HUES64 (cell line): ENCODE results near the gene PRR30.

Experiments used
- H3K27ac ChIP-seq: 2 replicates; pipeline ENCODE4 v1.7.0; 2013; ENCODE audit warnings: low read depth, low read length, inconsistent platforms
- H3K27me3 ChIP-seq: 2 replicates; pipeline ENCODE4 v1.6.1; 2013; ENCODE audit warnings: mild to moderate bottlenecking, low read length; ENCODE audit not compliant: insufficient read depth
- H3K36me3 ChIP-seq: 2 replicates; pipeline ENCODE4 v1.6.1; 2013; ENCODE audit warnings: mild to moderate bottlenecking, low read length; ENCODE audit not compliant: insufficient read depth
- H3K4me1 ChIP-seq: 2 replicates; pipeline ENCODE4 v1.6.1; 2013; ENCODE audit warnings: mild to moderate bottlenecking, low read length, moderate library complexity; ENCODE audit not compliant: insufficient read depth
- H3K4me3 ChIP-seq: 2 replicates; pipeline ENCODE4 v1.5.1; 2013; ENCODE audit warnings: mild to moderate bottlenecking, low read length, moderate library complexity
- H3K9ac ChIP-seq: 2 replicates; pipeline ENCODE4 v1.6.1; 2013; ENCODE audit warnings: mild to moderate bottlenecking, low read depth, low read length
- H3K9me3 ChIP-seq: 2 replicates; pipeline ENCODE4 v1.6.1; 2013; ENCODE audit warnings: low read depth, low read length; ENCODE audit not compliant: insufficient read depth
- WGBS: fragments of 150-250, 120-280 bp; methylation state at CpG from one replicate; pipeline ENCODE4 v1.1.7; 2013; ENCODE audit warnings: missing lambda C conversion rate; 5-methylcytosine and 5-hydroxymethylcytosine counted together

Gene PRR30

DNA sequence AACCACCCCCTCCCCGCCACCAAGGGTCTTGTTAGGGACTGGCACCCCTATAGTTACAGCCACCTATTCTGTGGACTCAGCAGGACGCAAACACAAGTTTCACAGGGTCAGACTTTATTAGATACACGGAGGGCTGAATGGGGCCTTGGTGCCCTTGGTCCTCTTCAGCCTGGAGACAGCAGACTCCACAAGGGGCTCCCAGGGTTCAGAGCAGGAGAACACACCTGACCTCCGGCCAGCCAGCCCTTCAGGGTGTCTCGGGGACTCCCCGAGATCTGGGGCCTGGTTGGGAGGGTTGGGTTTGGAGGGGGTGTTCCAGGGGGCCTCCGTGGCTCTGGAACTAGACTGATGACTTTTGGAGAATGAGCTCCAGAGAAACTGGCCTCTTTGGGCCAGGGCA lies 2.5 kb downstream of the PRR30 start:
- Histone ChIP-seq H3K27me3 (no peaks in the 10 kb centered on the region), H3K4me1 (peaks cover 5% of the 10 kb centered on the region; the same call in 1 of the 2 replicates), H3K9me3 (no peaks in the 10 kb centered on the region), H3K27ac (no peak overlapping the region), H3K36me3 (peaks cover 14% of the 10 kb centered on the region), H3K4me3 (no peak overlapping the region), H3K9ac (no peak overlapping the region)
- WGBS = 94% methylated on average over 7 of the region's 7 CpGs

DNA sequence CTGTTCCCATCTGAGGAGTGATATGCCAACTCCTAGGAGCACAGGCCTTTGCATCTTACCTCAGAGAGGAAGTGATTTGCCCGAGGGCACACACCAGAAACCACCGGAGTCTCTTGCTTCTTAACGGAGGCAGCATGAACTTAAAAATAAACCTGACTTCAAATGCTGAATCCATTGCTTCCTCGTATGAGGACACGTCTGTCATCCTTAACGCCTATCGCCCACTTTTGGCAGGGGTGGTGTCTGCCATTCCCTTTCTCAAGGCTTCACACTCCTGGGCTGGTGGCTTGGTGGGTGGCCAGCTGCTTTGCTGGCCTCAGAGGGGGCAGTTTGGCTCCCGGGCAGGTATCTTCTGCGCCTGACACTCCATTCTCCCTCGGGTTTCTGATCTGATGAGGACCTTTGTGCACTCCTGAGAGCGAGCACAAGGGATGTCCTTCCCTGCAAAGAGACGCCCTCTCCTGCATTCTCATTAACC lies 3.7 kb downstream of the PRR30 start:
- Histone ChIP-seq H3K4me1 (peaks cover 5% of the 10 kb centered on the region; the same call in 1 of the 2 replicates), H3K27me3 (no peaks in the 10 kb centered on the region), H3K9ac (no peak overlapping the region), H3K27ac (no peak overlapping the region), H3K4me3 (no peak overlapping the region), H3K9me3 (no peaks in the 10 kb centered on the region), H3K36me3 (peaks cover 26% of the 10 kb centered on the region)
- WGBS = 94% methylated on average over 12 of the region's 12 CpGs

DNA sequence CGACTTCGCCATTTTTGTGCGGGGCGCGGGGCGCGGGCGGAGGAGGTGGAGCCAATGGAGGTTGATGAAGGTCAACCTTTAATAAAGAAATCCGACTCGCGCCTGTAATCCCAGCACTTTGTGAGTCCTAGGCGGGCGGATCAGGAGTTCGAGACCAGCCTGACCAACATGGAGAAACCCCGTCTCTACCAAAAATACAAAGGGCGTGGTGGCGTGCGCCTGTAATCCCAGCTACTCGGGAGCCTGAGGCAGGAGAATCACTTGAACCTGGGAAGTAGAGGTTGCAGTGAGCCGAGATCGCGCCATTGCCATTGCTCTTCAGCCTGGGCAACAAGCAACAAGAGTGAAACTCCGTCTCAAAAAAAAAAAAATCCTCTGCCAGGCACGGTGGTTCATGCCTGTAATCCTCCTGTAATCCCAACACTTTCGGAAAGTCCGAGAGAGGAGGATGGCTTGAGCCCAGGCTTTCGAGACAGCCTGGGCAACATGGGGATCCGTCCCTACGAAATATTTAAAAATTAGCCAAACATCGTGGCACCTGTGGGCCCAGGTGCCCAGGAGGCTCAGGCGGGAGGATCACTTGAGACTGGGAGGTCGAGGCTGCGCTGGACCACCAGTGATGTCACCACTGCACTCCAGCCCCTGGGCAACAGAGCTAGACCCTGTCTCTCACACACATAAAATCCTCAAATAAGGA lies 4.3 kb downstream of the PRR30 start:
- no peaks in the 10 kb centered on the region for H3K27me3 ChIP-seq
- H3K4me1 ChIP-seq = peaks cover 5% of the 10 kb centered on the region; the same call in 1 of the 2 replicates
- peaks cover 32% of the 10 kb centered on the region for H3K36me3 ChIP-seq
- H3K4me3 ChIP-seq = peak overlapping the region; percentile 82
- H3K9me3 ChIP-seq = no peaks in the 10 kb centered on the region
- H3K27ac ChIP-seq = no peak overlapping the region
- WGBS = 54% methylated on average over 33 of the region's 33 CpGs
- H3K9ac ChIP-seq = no peak overlapping the region

- Histone ChIP-seq H3K27me3 (no peaks in the 10 kb centered on the region), H3K4me1 (peaks cover 5% of the 10 kb centered on the region; the same call in 1 of the 2 replicates), H3K9ac (peak within 1 kb of the TSS; percentile 82), H3K9me3 (no peaks in the 10 kb centered on the region), H3K36me3 (peaks cover 32% of the 10 kb centered on the region), H3K27ac (peak within 1 kb of the TSS; percentile 66; the same call in 1 of the 2 replicates), H3K4me3 (peak within 1 kb of the TSS; percentile 82)
- WGBS = under 1% methylated on average over 86 of the region's 86 CpGs
Observed at GRCh38 chr2:27133905-27134780, 5.1 kb downstream of the PRR30 start, which contains the start of gene PREB. TSS of gene PREB (minus strand) at chr2:27134636. CDS start at chr2:27134421, 215 bp downstream.

DNA sequence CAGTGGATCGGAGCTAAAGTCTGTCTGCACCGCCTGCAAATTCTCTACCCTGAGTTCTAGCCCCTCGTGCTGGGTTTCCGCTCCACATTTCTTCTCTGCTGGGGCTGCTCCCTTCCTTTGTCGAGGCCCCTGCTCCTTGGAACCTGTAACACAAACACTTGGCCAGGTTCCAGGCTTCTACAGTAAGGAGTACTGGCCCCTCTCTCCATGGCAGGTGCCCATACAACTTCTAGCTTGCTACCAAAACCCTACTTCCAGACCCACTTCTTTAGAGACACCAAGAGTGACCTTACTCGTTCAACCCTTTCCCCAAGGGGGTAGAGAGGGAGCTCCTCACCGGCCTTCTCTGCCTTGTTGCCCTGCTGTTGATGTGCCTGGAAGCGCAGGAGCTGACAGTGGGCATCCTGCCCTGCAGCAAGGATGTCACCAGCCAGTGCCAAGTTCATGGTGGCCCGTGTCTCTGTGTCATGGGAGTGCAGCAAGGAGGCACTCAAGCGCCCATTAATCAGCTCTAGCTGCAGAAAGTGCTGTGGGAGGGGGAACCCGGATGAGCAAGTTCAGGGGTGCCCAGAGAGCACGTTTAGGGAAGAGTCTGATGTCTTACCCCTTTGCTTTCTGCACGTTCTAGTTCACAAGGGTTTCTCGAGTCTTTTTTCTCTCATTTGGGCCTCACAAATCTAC lies 5.9 kb downstream of the PRR30 start:
- H3K27ac ChIP-seq = no peak overlapping the region
- H3K27me3 ChIP-seq = no peaks in the 10 kb centered on the region
- no peaks in the 10 kb centered on the region for H3K9me3 ChIP-seq
- WGBS = 57% methylated on average over 14 of the region's 14 CpGs
- peak overlapping the region; percentile 82 for H3K4me3 ChIP-seq
- peaks cover 32% of the 10 kb centered on the region for H3K36me3 ChIP-seq
- H3K4me1 ChIP-seq = peaks cover 5% of the 10 kb centered on the region; the same call in 1 of the 2 replicates
- H3K9ac ChIP-seq = peak overlapping the region; percentile 82; the same call in 1 of the 2 replicates

GRCh38 chr2:27131429-27131828 lies 7.8 kb downstream of the PRR30 start:
- Histone ChIP-seq H3K9me3 (no peaks in the 10 kb centered on the region), H3K4me1 (peaks cover 5% of the 10 kb centered on the region; the same call in 1 of the 2 replicates), H3K4me3 (no peak overlapping the region), H3K36me3 (peaks cover 32% of the 10 kb centered on the region), H3K27ac (no peak overlapping the region), H3K9ac (no peak overlapping the region), H3K27me3 (no peaks in the 10 kb centered on the region)
- 93% methylated on average over 11 of the region's 11 CpGs for WGBS

DNA sequence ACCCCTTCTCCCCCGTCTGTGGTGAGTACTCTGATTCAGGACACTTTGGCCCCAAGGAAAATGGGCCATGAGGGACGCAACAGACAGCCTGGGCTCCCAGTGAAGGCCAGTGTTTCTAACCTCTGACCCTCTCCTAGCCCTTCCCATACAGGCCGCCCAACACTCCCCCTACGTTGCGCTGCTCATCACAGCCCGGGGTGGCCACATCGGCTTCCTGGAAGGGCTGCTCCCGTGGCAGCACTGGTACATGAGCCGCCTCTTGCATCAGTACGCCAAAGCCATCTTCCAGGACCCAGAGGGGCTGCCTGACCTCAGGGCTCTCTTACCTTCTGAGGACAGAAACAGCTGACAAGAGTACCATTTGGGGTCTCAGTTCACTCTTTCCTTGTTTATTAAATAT lies 8.8 kb downstream of the PRR30 start:
- H3K4me3 ChIP-seq = no peak overlapping the region
- 94% methylated on average over 10 of the region's 10 CpGs for WGBS
- H3K9ac ChIP-seq = no peak overlapping the region
- no peak overlapping the region for H3K27ac ChIP-seq
- H3K27me3 ChIP-seq = no peaks in the 10 kb centered on the region
- no peaks in the 10 kb centered on the region for H3K9me3 ChIP-seq
- H3K36me3 ChIP-seq = peaks cover 32% of the 10 kb centered on the region
- H3K4me1 ChIP-seq = peaks cover 5% of the 10 kb centered on the region; the same call in 1 of the 2 replicates

DNA sequence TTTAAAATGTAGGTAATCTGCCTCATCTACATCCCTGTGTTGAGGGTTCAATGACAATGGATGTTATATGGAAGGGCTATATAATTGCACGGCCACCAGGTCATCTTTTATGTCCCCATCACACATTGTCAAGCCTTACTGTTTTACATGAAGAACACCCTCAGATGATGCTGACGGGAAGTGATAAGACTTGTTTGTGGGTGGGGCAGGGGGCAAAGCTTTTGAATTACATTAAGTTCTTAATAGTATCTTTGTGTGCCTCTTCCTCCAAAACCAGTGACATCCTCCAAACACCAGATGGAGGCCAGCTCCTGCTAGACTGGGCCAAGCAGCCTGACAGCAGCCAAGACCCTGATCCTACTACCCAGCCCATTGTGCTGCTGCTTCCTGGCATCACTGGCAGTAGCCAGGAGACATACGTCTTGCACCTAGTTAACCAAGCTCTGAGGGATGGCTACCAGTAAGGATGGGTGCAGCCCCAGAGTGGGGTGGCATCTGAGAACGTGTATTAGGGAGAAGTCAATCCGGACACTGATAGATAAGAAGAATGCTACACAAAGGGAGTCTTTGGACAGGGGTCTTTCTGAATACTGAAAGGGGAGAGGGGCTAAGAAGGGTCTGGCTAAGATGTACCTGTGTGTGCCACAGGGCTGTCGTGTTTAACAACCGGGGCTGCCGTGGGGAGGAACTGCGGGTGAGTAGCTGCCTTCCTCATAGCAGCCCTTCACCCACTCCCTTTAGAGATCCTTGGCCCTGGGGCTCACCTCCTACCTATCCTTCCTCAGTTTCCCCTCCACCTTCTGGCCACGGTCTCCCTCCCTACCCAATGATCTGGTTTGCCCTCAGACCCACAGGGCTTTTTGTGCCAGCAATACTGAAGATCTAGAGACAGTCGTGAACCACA lies 10.3 kb downstream of the PRR30 start:
- peaks cover 7% of the 10 kb centered on the region for H3K27me3 ChIP-seq
- H3K4me1 ChIP-seq = peaks cover 5% of the 10 kb centered on the region; the same call in 1 of the 2 replicates
- peaks cover 32% of the 10 kb centered on the region for H3K36me3 ChIP-seq
- H3K9me3 ChIP-seq = no peaks in the 10 kb centered on the region
- H3K9ac ChIP-seq = no peak overlapping the region
- WGBS = 92% methylated on average over 10 of the region's 11 CpGs
- H3K27ac ChIP-seq = no peak overlapping the region
- H3K4me3 ChIP-seq = no peak overlapping the region

GRCh38 chr2:27127883-27128667 lies 11.1 kb downstream of the PRR30 start:
- Histone ChIP-seq H3K9ac (no peak overlapping the region), H3K36me3 (peaks cover 32% of the 10 kb centered on the region), H3K27ac (no peak overlapping the region), H3K4me1 (peaks cover 1% of the 10 kb centered on the region; the same call in 1 of the 2 replicates), H3K4me3 (no peak overlapping the region), H3K9me3 (no peaks in the 10 kb centered on the region), H3K27me3 (peaks cover 16% of the 10 kb centered on the region)
- 91% methylated on average over 9 of the region's 9 CpGs for WGBS
